ENCODE data around the gene TMEM156. TPM values are rescaled to one million over a fixed set of nuclear protein-coding genes. Genes with fewer than 3 reads are reported as not detected.
"Not testable (repeated sequence)": the region's sequence is repeated elsewhere in the genome, so short reads cannot be mapped to it uniquely, and the experiment has no call there.

TMEM156 gene
- total RNA-seq, 1 donor from 2014 or later, result not detected

GRCh38 chr4:38965866-38966265 is 66.3 kb downstream of the TMEM156 start:
- no peaks in the 10 kb centered on the region for H3K27me3 ChIP-seq
- Mint-ChIP-seq H3K27me3 (ENCODE audit: insufficient read depth, low read depth) (peaks cover 4% of the 10 kb centered on the region), H3K36me3 (peaks cover 3% of the 10 kb centered on the region), H3K27ac (no peak overlapping the region), H3K4me3 (no peak overlapping the region), H3K4me1 (peaks cover 17% of the 10 kb centered on the region), H3K9me3 (peaks cover 6% of the 10 kb centered on the region)
- no peak overlapping the region for H3K27ac ChIP-seq
- no peak overlapping the region for H3K9ac ChIP-seq
- H3K9me3 ChIP-seq (ENCODE audit: low read depth), result no peaks in the 10 kb centered on the region
- H3K4me3 ChIP-seq, result no peak overlapping the region
- TF ChIP-seq EZH2phosphoT487 (IDR thresholded peaks at IDR 0.05) (no peak), CTCF (IDR thresholded peaks at IDR 0.05) (no peak), EZH2 (IDR thresholded peaks at IDR 0.05) (no peak)
- H3K4me1 ChIP-seq, result no peaks in the 10 kb centered on the region
- no peak for DNase-seq (ENCODE audit: low spot score)
- H3F3A ChIP-seq (ENCODE audit: low read depth), result no peaks in the 10 kb centered on the region
- no peak overlapping the region for H3K4me2 ChIP-seq
- no peaks in the 10 kb centered on the region for H4K20me1 ChIP-seq (ENCODE audit: low read depth)
- H3K79me2 ChIP-seq (ENCODE audit: low read depth), result no peaks in the 10 kb centered on the region
- peak overlapping the region; percentile 5 for H2AFZ ChIP-seq (replicated peaks)
- H3K36me3 ChIP-seq, result no peaks in the 10 kb centered on the region

GRCh38 chr4:38964942-38965775 is 67.0 kb downstream of the TMEM156 start:
- no peak overlapping the region for H3K4me3 Mint-ChIP-seq
- H3F3A ChIP-seq (ENCODE audit: low read depth), result no peaks in the 10 kb centered on the region
- no peaks in the 10 kb centered on the region for H4K20me1 ChIP-seq (ENCODE audit: low read depth)
- peaks cover 4% of the 10 kb centered on the region for H3K27me3 Mint-ChIP-seq (ENCODE audit: insufficient read depth, low read depth)
- H3K4me1 Mint-ChIP-seq, result peaks cover 17% of the 10 kb centered on the region
- H3K4me3 ChIP-seq, result no peak overlapping the region
- peaks cover 6% of the 10 kb centered on the region for H3K9me3 Mint-ChIP-seq
- H2AFZ ChIP-seq (replicated peaks), result no peak overlapping the region
- H3K79me2 ChIP-seq (ENCODE audit: low read depth), result no peaks in the 10 kb centered on the region
- H3K9ac ChIP-seq, result no peak overlapping the region
- H3K36me3 Mint-ChIP-seq, result peaks cover 3% of the 10 kb centered on the region
- H3K9me3 ChIP-seq (ENCODE audit: low read depth), result no peaks in the 10 kb centered on the region
- H3K27ac ChIP-seq, result no peak overlapping the region
- no peak for TF ChIP-seq EZH2 (IDR thresholded peaks at IDR 0.05)
- no peak for TF ChIP-seq EZH2phosphoT487 (IDR thresholded peaks at IDR 0.05)
- no peak for TF ChIP-seq CTCF (IDR thresholded peaks at IDR 0.05)
- no peaks in the 10 kb centered on the region for H3K27me3 ChIP-seq
- H3K4me2 ChIP-seq, result no peak overlapping the region
- no peak for DNase-seq (ENCODE audit: low spot score)
- H3K27ac Mint-ChIP-seq, result no peak overlapping the region
- H3K36me3 ChIP-seq, result no peaks in the 10 kb centered on the region
- no peaks in the 10 kb centered on the region for H3K4me1 ChIP-seq

- not testable (repeated sequence) for H2AFZ ChIP-seq (replicated peaks); H3F3A ChIP-seq (ENCODE audit: low read depth); DNase-seq (ENCODE audit: low spot score); H3K27me3 ChIP-seq; H3K9ac ChIP-seq; H3K4me2 ChIP-seq; H3K79me2 ChIP-seq (ENCODE audit: low read depth); H4K20me1 ChIP-seq (ENCODE audit: low read depth); H3K9me3 Mint-ChIP-seq; H3K27ac Mint-ChIP-seq; H3K4me3 ChIP-seq; H3K4me3 Mint-ChIP-seq; H3K36me3 Mint-ChIP-seq; H3K27me3 Mint-ChIP-seq (ENCODE audit: insufficient read depth, low read depth); H3K36me3 ChIP-seq; H3K27ac ChIP-seq; H3K4me1 Mint-ChIP-seq; H3K9me3 ChIP-seq (ENCODE audit: low read depth)
- H3K4me1 ChIP-seq, result peaks cover 20% of the 10 kb centered on the region
These were observed 73.0 kb downstream of the TMEM156 start for GRCh38 chr4:38959248-38959647.

GRCh38 chr4:38958453-38959190 is 73.6 kb downstream of the TMEM156 start:
- H3K36me3 ChIP-seq, result no peaks in the 10 kb centered on the region
- no peak overlapping the region for H3K4me3 ChIP-seq
- H3K9me3 Mint-ChIP-seq, result peaks cover 3% of the 10 kb centered on the region
- H3K36me3 Mint-ChIP-seq, result no peaks in the 10 kb centered on the region
- H3K79me2 ChIP-seq (ENCODE audit: low read depth), result no peaks in the 10 kb centered on the region
- TF ChIP-seq CTCF (IDR thresholded peaks at IDR 0.05), result no peak
- H3K9me3 ChIP-seq (ENCODE audit: low read depth), result no peaks in the 10 kb centered on the region
- no peak overlapping the region for H3K9ac ChIP-seq
- no peak overlapping the region for H3K27ac ChIP-seq
- no peaks in the 10 kb centered on the region for H3K27me3 Mint-ChIP-seq (ENCODE audit: insufficient read depth, low read depth)
- H3K4me1 Mint-ChIP-seq, result peaks cover 6% of the 10 kb centered on the region
- no peak overlapping the region for H3K27ac Mint-ChIP-seq
- no peak for DNase-seq (ENCODE audit: low spot score)
- peaks cover 9% of the 10 kb centered on the region for H3F3A ChIP-seq (ENCODE audit: low read depth)
- no peaks in the 10 kb centered on the region for H4K20me1 ChIP-seq (ENCODE audit: low read depth)
- no peak overlapping the region for H3K4me3 Mint-ChIP-seq
- no peak overlapping the region for H2AFZ ChIP-seq (replicated peaks)
- H3K27me3 ChIP-seq, result no peaks in the 10 kb centered on the region
- no peak overlapping the region for H3K4me2 ChIP-seq
- H3K4me1 ChIP-seq, result peaks cover 27% of the 10 kb centered on the region
